ENCODE results near the gene TMEM43.

- no peak for TF ChIP-seq CTCF (conservative IDR thresholded peaks at IDR 0.05)
- no peak for TF ChIP-seq ZFX (IDR thresholded peaks at IDR 0.05)
These were observed 9.4 kb downstream of the TMEM43 start for GRCh38 chr3:14134291-14134690.
